Epithelial cell of proximal tubule (primary cell): ENCODE data around the gene KLHL20. TPM values are rescaled to one million over a fixed set of nuclear protein-coding genes. Genes with fewer than 3 reads are reported as not detected.

Source experiments
- DNase-seq: peaks from one replicate; pipeline ENCODE4 v3.0.0-alpha.2; 2011; ENCODE audit warnings: low read depth
- H3K4me3 ChIP-seq: 2 replicates; pipeline ENCODE4 v1.5.1; 2011; ENCODE audit warnings: low read depth, mild to moderate bottlenecking, low read length
- total RNA-seq: library from RNA; depleted of rRNA; stranded (reverse); fragments of >200 nt; gene quantifications from 2 replicates; pipeline ENCODE4 v1.2.3, GENCODE V29; 2015
- TF ChIP-seq, protein P1 (sequence below): conservative IDR thresholded peaks from 2 replicates; pipeline ENCODE4 v1.5.1; 2012; ENCODE audit warnings: low read depth, mild to moderate bottlenecking, low read length

Gene KLHL20
- total RNA-seq, 1 donor from 2014 or later, result 8.2 TPM

DNA sequence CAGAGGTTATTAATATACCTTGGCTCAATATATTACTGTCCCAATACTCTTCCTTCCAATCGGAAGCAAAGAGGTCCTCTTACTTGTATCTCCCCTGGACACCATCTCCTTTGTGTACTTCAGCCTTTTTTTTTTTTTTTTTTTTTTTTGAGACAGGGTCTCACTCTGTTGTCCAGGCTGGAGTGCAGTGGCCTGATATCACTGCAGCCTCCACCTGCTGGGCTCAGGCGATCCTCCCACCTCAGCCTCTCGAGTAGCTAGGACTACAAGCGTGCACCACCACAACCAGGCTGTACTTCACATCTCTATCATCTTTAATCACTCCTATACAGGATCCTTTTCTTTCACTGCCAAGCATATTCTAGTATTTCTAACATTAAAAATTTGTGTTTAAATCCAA lies 106.9 kb downstream of the KLHL20 start:
- TF ChIP-seq, protein P1, sequence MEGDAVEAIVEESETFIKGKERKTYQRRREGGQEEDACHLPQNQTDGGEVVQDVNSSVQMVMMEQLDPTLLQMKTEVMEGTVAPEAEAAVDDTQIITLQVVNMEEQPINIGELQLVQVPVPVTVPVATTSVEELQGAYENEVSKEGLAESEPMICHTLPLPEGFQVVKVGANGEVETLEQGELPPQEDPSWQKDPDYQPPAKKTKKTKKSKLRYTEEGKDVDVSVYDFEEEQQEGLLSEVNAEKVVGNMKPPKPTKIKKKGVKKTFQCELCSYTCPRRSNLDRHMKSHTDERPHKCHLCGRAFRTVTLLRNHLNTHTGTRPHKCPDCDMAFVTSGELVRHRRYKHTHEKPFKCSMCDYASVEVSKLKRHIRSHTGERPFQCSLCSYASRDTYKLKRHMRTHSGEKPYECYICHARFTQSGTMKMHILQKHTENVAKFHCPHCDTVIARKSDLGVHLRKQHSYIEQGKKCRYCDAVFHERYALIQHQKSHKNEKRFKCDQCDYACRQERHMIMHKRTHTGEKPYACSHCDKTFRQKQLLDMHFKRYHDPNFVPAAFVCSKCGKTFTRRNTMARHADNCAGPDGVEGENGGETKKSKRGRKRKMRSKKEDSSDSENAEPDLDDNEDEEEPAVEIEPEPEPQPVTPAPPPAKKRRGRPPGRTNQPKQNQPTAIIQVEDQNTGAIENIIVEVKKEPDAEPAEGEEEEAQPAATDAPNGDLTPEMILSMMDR, result no peak
- H3K4me3 ChIP-seq, result no peak overlapping the region
- no peak for DNase-seq

DNA sequence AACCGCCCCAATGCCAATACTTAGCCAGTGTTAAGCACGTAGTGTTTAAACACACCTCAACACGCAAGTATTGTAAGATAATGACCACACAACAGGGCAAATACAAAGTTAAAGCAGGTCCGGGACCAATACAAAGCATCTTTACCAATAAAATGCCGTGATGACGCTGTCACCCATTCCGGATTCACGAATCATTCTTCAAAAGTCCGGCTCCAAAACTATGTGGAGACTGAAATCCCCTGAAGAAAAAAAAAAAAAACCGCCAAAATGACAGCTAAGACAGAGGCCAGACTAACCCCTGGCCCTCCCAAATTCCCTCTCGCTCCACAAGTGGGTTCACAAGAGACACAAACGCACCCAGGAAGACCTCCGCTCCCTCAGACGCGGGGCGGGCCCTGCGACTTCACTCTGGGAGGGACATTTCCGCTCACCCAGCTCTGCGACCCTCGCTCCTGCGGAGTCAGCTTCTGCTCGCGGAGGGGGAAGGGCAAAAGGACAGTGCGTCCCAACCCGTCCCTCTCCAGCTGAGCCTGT lies 109.1 kb downstream of the KLHL20 start:
- peak overlapping the region; percentile 96 for H3K4me3 ChIP-seq
- peak; percentile 18 for DNase-seq
- TF ChIP-seq, protein P1, result no peak

DNA sequence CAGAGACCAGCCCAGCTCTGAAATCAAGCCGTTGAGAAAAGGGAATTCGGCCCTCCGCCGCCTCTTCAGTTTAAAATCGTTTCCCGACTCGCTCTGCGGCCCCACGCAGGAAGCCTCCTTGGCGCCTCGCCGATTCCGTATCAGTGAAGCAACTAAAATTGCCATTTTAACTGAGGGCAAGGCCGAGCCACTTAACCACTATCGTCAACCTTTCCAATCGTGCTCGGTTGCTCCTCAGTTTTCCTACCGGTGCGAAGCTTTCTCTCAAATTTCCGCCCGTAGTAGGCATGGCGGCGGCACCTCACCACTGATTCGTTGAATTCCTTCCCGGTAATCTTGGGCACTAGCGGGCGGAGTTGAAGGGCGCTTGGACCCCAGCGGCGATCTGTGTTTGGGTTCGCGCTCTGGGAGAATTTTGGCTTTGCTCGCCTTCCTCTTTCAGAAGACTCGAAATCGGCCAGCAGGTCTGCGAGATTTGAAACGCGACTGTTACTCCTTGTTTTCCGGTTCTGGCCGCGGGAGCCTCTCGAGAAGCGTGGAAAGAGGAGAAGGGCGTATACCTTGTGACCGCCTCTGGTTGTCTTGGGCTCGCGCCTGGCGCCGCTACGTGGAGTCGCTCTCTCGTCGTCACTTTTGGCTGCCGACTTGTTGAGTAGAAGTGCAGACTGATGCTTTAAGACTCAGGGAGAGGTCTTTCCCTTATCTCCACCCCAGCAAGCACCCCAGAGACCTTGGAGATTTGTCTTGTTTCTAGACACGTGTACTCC lies 109.7 kb downstream of the KLHL20 start, which contains the start of the genes CENPL and DARS2:
CENPL (minus strand) TSS at position 569 of the 767 bp plus-strand sequence. CDS start 13,584 bp downstream, outside the sequence.
DARS2 (plus strand) TSS at position 359 of the 767 bp plus-strand sequence. CDS start 557 bp downstream, outside the sequence.
- TF ChIP-seq, protein P1, result no peak
- DNase-seq, result peak; percentile 87
- peak within 1 kb of the TSS; percentile 96 for H3K4me3 ChIP-seq

DNA sequence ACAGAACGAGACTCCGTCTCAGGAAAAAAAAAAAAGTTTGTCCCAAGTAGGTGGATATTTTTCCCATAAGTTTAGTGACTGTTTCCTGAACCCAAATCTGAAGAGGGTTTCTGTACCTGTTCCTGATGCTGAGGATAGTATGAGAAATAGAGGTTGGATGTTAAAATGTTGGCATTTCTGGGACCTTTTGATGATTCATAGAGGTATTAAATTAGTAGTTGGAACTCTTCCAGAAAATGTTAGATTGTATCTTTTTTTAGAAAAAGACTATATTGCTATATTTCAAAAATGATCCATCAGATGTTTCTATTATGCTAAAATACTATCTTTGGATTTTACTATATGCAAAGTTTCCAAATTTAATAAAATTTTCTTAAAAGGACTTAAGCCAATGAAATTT lies 112.8 kb downstream of the KLHL20 start:
- TF ChIP-seq, protein P1, result no peak
- no peak for DNase-seq
- no peak overlapping the region for H3K4me3 ChIP-seq

DNA sequence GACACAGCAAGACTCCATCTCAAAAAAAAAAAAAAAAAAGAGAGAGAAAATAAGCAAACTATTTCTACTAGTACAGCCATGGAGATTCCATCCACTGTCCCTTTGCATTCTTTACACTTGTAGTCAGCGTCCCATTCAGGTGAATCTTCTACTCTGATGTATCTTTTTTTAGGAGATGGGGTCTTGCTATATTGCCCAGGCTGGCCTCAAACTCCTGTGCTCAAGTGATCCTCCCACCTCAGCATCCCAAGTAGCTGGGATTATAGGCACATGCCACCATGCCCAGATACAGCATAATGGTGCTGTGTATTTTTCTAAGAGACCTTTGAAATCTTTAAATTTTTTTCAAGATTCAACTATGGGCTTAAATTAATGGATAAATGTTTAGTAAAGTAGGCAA lies 118.0 kb downstream of the KLHL20 start:
- TF ChIP-seq, protein P1, result no peak
- no peak for DNase-seq

More for the DNA sequence above, 118.0 kb downstream of the KLHL20 start:
- H3K4me3 ChIP-seq, result no peak overlapping the region

Other genes starting within 250 kb of the KLHL20 start
- 237 and 262 TPM in 2 replicates for gene PRDX6, start 237.6 kb upstream of the KLHL20 start, total RNA-seq
- gene SLC9C2, start 111.9 kb upstream of the KLHL20 start, total RNA-seq, result not detected in 2 replicates
- not detected in 2 replicates for gene TEX50, start 79.6 kb upstream of the KLHL20 start, total RNA-seq
- gene ANKRD45, start 45.1 kb upstream of the KLHL20 start, total RNA-seq, result 0.35 TPM in 1 of 2 replicates, not detected in the other
- 36.3 and 39.6 TPM in 2 replicates for gene DARS2, start 109.7 kb downstream of the KLHL20 start, total RNA-seq
- gene CENPL, start 109.9 kb downstream of the KLHL20 start, total RNA-seq, result 11.8 and 17.7 TPM in 2 replicates
- gene GAS5, start 153.0 kb downstream of the KLHL20 start, total RNA-seq, result 319 and 645 TPM in 2 replicates
- gene ZBTB37, start 153.4 kb downstream of the KLHL20 start, total RNA-seq, result 2.2 and 3.0 TPM in 2 replicates
- not detected in 2 replicates for gene SERPINC1, start 202.3 kb downstream of the KLHL20 start, total RNA-seq